HUES6 (cell line): ENCODE results near the gene NSMCE4A.
"Not testable (repeated sequence)": the region's sequence is repeated elsewhere in the genome, so short reads cannot be mapped to it uniquely, and the experiment has no call there.

Experiments used
- H3K27ac ChIP-seq: 2 replicates; pipeline ENCODE4 v1.7.0; 2013; ENCODE audit warnings: low read depth, mild to moderate bottlenecking, low read length, inconsistent platforms
- H3K27me3 ChIP-seq: 2 replicates; pipeline ENCODE4 v1.6.1; 2013; ENCODE audit warnings: low read length; ENCODE audit not compliant: control insufficient read depth, insufficient read depth
- H3K36me3 ChIP-seq: 2 replicates; pipeline ENCODE4 v1.6.1; 2013; ENCODE audit warnings: low read length; ENCODE audit not compliant: control insufficient read depth, insufficient read depth
- H3K4me1 ChIP-seq: 2 replicates; pipeline ENCODE4 v1.6.1; 2013; ENCODE audit warnings: low read length; ENCODE audit not compliant: control insufficient read depth, insufficient read depth
- H3K4me3 ChIP-seq: 2 replicates; pipeline ENCODE4 v1.5.1; 2013; ENCODE audit warnings: low read depth, low read length
- H3K9ac ChIP-seq: one replicate; pipeline ENCODE4 v1.6.1; 2013; ENCODE audit warnings: mild to moderate bottlenecking, low read length
- H3K9me3 ChIP-seq: 2 replicates; pipeline ENCODE4 v1.6.1; 2013; ENCODE audit warnings: low read depth, low read length; ENCODE audit not compliant: control insufficient read depth, insufficient read depth

The NSMCE4A gene

GRCh38 chr10:122014652-122015248 is 39.7 kb upstream of the NSMCE4A start:
- Histone ChIP-seq H3K9me3 (no peaks in the 10 kb centered on the region), H3K36me3 (no peaks in the 10 kb centered on the region), H3K4me1 (peaks cover 12% of the 10 kb centered on the region), H3K9ac (no peak overlapping the region), H3K27ac (no peak overlapping the region), H3K27me3 (no peaks in the 10 kb centered on the region), H3K4me3 (no peak overlapping the region)

GRCh38 chr10:122013311-122013780 is 38.3 kb upstream of the NSMCE4A start:
- no peaks in the 10 kb centered on the region for H3K4me1 ChIP-seq
- no peak overlapping the region for H3K27ac ChIP-seq
- H3K4me3 ChIP-seq, result no peak overlapping the region
- no peaks in the 10 kb centered on the region for H3K27me3 ChIP-seq
- no peaks in the 10 kb centered on the region for H3K36me3 ChIP-seq
- H3K9me3 ChIP-seq, result no peaks in the 10 kb centered on the region
- H3K9ac ChIP-seq, result no peak overlapping the region

- no peak overlapping the region for H3K9ac ChIP-seq
- H3K4me3 ChIP-seq, result no peak overlapping the region
- H3K9me3 ChIP-seq, result no peaks in the 10 kb centered on the region
- H3K27me3 ChIP-seq, result no peaks in the 10 kb centered on the region
- H3K36me3 ChIP-seq, result no peaks in the 10 kb centered on the region
- no peak overlapping the region for H3K27ac ChIP-seq
- H3K4me1 ChIP-seq, result no peaks in the 10 kb centered on the region
Measured at GRCh38 chr10:122012731-122013130, 37.7 kb upstream of the NSMCE4A start.

- H3K9ac ChIP-seq, result no peak overlapping the region
- no peaks in the 10 kb centered on the region for H3K9me3 ChIP-seq
- no peak overlapping the region for H3K4me3 ChIP-seq
- H3K27me3 ChIP-seq, result no peaks in the 10 kb centered on the region
- no peaks in the 10 kb centered on the region for H3K4me1 ChIP-seq
- no peak overlapping the region for H3K27ac ChIP-seq
- no peaks in the 10 kb centered on the region for H3K36me3 ChIP-seq
Measured at GRCh38 chr10:122010405-122011050, 35.5 kb upstream of the NSMCE4A start.

GRCh38 chr10:122007415-122007814 is 32.4 kb upstream of the NSMCE4A start:
- Histone ChIP-seq H3K27me3 (no peaks in the 10 kb centered on the region), H3K36me3 (no peaks in the 10 kb centered on the region), H3K27ac (no peak overlapping the region), H3K9ac (no peak overlapping the region), H3K4me1 (no peaks in the 10 kb centered on the region), H3K4me3 (no peak overlapping the region), H3K9me3 (no peaks in the 10 kb centered on the region)

- peaks cover 12% of the 10 kb centered on the region; the same call in 1 of the 2 replicates for H3K9me3 ChIP-seq
- no peak overlapping the region for H3K27ac ChIP-seq
- H3K36me3 ChIP-seq, result no peaks in the 10 kb centered on the region
- no peak overlapping the region for H3K9ac ChIP-seq
- H3K4me1 ChIP-seq, result no peaks in the 10 kb centered on the region
- no peak overlapping the region for H3K4me3 ChIP-seq
- H3K27me3 ChIP-seq, result no peaks in the 10 kb centered on the region
Measured at GRCh38 chr10:122001698-122002097, 26.7 kb upstream of the NSMCE4A start.

- Histone ChIP-seq H3K4me1 (peaks cover 2% of the 10 kb centered on the region; the same call in 1 of the 2 replicates), H3K27ac (no peak overlapping the region), H3K9ac (no peak overlapping the region), H3K36me3 (no peaks in the 10 kb centered on the region), H3K4me3 (no peak overlapping the region), H3K27me3 (no peaks in the 10 kb centered on the region), H3K9me3 (peaks cover 12% of the 10 kb centered on the region; the same call in 1 of the 2 replicates)
Measured at GRCh38 chr10:121999301-121999700, 24.3 kb upstream of the NSMCE4A start.

GRCh38 chr10:121998462-121998861 is 23.4 kb upstream of the NSMCE4A start:
- Histone ChIP-seq H3K4me3 (no peak overlapping the region), H3K36me3 (no peaks in the 10 kb centered on the region), H3K9me3 (peaks cover 12% of the 10 kb centered on the region; the same call in 1 of the 2 replicates), H3K27me3 (no peaks in the 10 kb centered on the region), H3K9ac (no peak overlapping the region), H3K4me1 (peaks cover 7% of the 10 kb centered on the region; the same call in 1 of the 2 replicates), H3K27ac (no peak overlapping the region)

GRCh38 chr10:121994429-121994941 is 19.5 kb upstream of the NSMCE4A start:
- H3K36me3 ChIP-seq, result no peaks in the 10 kb centered on the region
- no peak overlapping the region for H3K9ac ChIP-seq
- H3K9me3 ChIP-seq, result peaks cover 8% of the 10 kb centered on the region; the same call in 1 of the 2 replicates
- H3K4me3 ChIP-seq, result no peak overlapping the region
- peaks cover 7% of the 10 kb centered on the region; the same call in 1 of the 2 replicates for H3K4me1 ChIP-seq
- no peak overlapping the region for H3K27ac ChIP-seq
- H3K27me3 ChIP-seq, result no peaks in the 10 kb centered on the region

- not testable (repeated sequence) for H3K9ac ChIP-seq, H3K4me1 ChIP-seq, H3K4me3 ChIP-seq, H3K36me3 ChIP-seq, H3K27ac ChIP-seq, H3K27me3 ChIP-seq
- peaks cover 13% of the 10 kb centered on the region; the same call in 1 of the 2 replicates for H3K9me3 ChIP-seq
Measured at GRCh38 chr10:121991727-121992126, 16.7 kb upstream of the NSMCE4A start.

GRCh38 chr10:121990015-121990677 is 15.1 kb upstream of the NSMCE4A start:
- H3K36me3 ChIP-seq, result no peaks in the 10 kb centered on the region
- H3K4me3 ChIP-seq, result no peak overlapping the region
- H3K27ac ChIP-seq, result no peak overlapping the region
- H3K9ac ChIP-seq, result no peak overlapping the region
- peaks cover 7% of the 10 kb centered on the region; the same call in 1 of the 2 replicates for H3K4me1 ChIP-seq
- no peaks in the 10 kb centered on the region for H3K27me3 ChIP-seq
- H3K9me3 ChIP-seq, result peaks cover 16% of the 10 kb centered on the region; the same call in 1 of the 2 replicates
